Measurements from ENCODE around the gene DHCR24.
"Not testable (repeated sequence)": the region's sequence is repeated elsewhere in the genome, so short reads cannot be mapped to it uniquely, and the experiment has no call there.

Gene DHCR24, protein sequence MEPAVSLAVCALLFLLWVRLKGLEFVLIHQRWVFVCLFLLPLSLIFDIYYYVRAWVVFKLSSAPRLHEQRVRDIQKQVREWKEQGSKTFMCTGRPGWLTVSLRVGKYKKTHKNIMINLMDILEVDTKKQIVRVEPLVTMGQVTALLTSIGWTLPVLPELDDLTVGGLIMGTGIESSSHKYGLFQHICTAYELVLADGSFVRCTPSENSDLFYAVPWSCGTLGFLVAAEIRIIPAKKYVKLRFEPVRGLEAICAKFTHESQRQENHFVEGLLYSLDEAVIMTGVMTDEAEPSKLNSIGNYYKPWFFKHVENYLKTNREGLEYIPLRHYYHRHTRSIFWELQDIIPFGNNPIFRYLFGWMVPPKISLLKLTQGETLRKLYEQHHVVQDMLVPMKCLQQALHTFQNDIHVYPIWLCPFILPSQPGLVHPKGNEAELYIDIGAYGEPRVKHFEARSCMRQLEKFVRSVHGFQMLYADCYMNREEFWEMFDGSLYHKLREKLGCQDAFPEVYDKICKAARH

DNA sequence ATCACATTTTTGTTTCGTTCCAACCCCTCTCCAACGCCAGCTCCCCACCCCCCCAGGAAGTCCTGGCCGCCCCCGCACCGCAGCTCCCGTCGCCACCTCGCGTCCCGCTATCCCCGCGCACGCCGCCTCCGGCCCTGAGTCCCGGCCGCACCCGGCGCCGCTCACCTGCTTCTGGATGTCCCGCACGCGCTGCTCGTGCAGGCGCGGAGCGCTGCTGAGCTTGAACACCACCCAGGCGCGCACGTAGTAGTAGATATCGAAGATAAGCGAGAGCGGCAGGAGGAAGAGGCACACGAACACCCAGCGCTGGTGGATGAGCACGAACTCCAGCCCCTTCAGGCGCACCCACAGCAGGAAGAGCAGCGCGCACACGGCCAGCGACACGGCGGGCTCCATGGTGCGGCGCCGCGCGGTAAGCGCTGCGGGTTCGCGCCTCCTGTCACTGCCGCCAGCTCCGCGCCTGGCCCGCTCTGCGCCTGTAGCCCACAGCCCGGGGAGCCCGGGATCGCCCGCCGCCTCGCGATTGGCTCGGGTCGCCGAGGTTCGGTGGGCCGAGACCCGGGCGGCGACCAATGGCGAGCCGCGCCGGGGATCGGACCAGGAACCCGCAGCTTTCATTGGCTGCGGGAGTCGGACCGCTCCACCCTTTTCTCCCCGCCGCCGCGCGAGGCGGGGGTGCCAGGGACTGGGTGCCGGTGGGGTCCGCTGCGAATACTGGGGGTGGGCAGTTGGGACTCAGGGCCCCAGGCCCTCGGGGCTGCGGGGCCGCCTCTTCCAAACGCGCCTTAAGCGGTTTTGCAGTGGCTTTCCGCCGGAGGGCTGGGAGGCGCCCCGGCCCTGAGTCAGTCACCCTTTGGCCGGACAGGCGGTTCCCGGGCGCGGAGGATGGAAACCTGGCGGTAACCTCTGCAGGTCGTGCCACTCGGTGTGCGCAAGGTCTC lies at the start of gene DHCR24:
Gene DHCR24 (minus strand): TSS at position 472 of the 941 bp plus-strand sequence. CDS start 76 bp downstream, at position 396.
- DNase-seq: peak; percentile 60

DNA sequence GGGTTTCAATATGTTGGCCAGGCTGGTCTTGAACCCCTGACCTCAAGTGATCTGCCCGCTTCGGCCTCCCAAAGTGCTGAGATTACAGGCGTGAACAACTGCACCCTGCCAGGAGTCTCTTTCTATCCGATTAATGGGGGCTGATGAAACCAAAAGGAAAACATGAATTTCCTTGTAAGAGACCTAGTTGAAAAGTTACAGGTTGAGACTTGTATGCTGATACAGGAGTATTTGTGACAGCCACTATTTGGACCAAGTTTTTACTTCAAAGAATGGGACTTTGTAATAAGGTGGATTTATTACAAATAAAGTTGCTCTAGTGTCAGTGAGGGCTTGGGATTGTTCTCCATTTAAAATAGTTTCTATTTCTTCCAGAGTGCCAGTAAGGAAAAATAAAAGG lies 49.8 kb upstream of the DHCR24 start:
- DNase-seq: no peak

DNA sequence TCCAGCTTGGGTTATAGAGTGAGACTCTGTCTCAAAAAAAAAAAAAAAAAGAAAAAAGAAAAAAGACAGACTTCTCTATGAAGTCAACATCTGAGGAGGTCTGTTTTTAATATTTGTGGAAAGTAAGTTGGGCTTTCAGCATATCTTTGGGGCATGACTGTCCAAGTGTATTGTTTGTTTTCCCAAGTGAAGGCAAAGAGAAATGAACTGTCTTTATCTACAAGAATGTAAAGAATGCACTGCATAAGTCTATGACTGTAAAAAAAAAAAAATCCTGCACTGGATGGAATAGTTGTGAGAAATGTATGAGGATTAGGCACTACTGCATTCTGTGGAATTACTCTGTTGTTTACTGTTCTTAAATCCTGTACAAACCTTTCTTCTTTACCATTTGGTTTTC lies 47.9 kb upstream of the DHCR24 start:
- DNase-seq: no peak

DNA sequence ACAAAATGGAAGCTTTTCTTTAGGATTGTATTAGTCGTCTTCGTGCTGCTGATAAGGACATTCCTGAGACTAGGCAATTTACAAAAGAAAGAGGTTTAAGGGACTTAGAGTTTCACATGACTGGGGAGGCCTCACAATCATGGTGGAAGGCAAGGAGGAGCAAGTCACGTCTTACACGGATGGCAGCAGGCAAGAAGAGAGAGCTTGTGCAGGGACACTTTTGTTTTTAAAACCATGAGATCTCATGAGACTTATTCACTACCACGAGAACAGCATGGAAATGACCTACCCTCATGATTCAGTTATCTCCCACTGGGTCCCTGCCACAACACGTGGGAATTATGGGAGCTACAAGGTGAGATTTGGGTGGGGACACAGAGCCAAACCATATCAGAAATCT lies 47.1 kb upstream of the DHCR24 start:
- DNase-seq: not testable (repeated sequence)

DNA sequence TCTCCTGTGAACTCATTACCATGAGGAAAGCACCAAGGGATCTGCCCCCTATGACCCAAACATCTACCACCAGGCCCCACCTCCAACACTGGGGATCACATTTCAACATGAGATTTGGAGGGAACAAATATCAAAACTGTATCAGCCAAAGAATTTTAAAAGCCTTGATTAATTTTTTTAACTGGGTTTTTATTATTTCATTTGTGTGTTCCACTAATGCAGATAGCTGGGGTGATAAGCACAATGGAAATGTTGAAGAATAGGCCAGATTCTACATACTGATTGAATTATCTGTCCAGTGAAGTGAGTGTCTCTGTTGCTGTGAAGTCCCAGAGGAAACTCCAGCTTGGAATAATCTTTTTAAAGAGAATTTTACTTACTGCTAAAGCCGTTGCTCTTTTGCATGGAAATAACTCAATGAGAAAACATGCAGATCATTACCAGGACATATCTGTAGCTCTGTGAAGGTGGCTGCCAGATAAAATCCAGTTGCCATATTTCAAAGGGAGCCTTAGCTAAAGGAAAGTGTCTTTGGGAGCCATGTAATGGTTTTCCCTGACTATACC lies 44.4 kb upstream of the DHCR24 start:
- no peak for DNase-seq

DNA sequence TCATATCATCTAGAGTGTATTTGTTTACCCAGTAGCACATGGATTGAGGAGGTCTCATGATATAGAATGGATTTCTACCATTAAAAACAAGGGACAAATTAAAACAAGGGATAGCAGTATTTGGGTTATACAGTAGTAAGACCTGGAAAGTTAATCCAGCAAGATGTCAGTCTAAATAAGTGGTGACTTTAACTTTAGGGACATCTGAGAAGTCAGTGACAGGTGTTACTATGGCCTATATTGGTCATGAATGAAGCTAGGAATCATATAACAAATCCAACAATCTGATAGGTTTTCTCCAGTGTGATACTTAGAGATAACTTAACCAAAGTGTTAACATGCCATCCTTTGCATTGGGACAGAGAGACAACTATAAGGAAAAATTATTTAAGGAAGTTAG lies 42.7 kb upstream of the DHCR24 start:
- DNase-seq: no peak

DNA sequence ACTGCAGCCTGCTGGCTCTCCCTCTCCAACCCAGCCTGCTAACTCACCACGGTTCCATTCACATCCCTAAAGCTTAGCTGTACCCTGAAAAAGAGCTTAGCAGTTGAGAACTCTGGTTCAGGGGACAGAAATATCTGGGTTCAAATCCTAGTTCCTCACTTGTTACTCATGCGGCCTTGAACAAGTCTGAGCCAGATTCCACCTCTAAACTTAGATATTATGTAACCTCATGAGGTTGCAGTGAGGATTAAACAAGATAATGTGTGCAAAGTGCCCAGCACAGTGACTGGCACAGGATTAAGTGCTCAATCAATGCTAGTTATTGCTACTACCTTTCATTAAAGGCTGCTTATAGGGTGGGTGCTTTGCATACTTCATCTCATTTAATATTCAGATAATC lies 41.3 kb upstream of the DHCR24 start:
- DNase-seq: no peak

DNA sequence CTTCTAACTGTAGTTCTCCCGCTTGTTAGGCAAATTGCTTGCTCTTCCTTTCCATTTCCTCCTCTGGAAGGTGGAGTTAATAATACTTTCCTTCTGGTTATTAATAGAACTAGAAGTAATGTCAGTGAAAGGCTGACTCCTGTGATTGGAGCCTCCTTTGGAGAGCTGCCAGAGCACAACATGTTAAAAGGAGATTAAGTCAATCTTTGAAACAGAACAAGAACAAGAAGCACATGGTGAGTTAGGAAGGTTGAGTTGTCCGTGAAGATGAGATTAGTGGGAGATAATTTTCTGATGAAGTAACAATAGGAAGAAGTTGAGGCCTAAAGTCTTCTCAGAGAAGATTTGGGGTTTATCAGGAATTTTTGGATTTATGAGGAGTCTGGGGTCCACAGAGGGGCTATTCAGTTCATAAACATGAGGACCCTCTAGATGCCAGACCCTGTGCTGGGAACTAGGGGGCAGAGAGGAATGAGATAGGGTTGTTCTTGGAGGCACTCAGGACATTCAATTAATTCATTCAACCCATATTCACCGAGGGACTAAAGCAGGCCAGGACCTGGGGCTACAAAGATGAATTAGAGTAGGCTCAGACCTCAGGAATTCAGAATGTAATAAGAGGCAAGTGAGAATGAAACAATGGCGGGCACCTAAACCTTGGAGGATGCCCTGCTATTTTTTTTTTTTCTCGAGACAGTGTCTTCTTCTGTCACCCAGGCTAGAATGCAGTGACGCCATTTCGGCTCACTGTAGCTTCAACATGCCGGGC lies 40.7 kb upstream of the DHCR24 start:
- DNase-seq: no peak

DNA sequence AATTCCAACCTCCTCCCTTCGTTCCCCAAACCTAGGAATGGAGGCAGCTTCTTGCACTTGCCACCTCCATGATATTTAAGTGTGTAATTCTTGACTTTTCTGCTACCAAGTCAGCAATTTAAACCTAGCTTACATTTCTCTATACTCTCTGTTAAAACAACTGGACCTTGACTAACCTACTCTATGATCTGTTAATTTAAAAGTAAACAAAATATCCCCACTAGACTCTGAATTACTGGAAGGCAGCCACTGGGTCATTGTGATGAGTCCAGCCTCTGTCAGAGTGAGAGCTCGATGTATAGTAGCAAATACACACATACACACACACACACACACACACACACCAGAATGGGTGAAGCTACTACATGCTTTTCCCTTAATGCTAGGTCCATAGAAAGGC lies 40.0 kb upstream of the DHCR24 start:
- no peak for DNase-seq

DNA sequence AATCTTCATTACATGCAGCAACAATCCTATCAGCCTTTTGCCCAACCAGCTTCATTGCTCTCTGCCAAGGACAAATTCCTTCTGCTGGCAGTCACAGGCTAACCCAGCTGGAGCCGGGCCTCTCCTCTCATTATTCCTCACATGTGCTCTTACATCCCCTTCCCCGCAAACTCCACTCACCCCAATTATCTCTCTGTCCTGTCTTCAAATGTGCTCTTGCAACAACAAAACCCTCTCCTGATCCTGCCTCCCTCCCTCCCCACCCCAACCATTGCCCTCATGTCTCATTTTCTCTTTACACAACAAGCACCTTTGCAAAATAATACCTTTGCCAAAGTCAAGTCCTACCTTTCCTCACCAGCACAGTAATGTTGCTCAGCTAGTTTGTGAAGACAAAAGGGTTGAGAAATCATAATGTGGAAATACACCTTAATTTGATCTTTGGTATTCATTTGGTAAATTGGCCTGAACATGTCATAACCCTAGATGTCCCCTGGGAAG lies 36.0 kb upstream of the DHCR24 start:
- DNase-seq: no peak

DNA sequence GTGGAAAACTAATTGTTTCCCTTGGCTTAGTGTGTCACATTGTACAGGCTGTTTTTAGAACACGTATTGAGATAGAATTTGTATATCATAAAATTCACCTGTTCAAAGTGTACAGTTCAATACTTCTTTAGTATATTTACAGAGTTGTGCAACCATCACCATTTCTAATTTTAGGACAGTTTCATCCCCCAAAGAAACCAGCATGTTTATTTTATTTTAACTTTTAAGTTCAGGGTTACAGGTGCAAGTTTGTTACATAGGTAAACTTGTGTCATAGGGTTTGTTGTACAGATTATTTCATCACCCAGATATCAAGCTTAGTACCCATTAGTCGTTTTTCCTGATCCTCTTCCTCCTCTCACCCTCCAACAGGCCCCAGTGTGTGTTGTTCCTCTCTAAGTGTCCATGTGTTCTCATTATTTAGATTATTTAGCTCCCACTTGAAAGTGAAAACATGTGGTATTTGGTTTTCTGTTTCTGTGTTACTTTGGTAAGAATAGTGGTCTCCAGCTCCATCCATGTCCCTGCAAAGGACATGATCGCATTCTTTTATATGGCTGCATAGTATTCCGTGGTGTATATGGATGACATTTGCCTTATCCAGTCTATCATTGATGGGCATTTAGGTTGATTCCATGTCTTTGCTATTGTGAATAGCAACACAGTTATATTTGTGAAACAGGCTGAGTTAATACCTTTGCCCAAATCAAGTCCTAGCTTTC lies 35.2 kb upstream of the DHCR24 start:
- no peak for DNase-seq

DNA sequence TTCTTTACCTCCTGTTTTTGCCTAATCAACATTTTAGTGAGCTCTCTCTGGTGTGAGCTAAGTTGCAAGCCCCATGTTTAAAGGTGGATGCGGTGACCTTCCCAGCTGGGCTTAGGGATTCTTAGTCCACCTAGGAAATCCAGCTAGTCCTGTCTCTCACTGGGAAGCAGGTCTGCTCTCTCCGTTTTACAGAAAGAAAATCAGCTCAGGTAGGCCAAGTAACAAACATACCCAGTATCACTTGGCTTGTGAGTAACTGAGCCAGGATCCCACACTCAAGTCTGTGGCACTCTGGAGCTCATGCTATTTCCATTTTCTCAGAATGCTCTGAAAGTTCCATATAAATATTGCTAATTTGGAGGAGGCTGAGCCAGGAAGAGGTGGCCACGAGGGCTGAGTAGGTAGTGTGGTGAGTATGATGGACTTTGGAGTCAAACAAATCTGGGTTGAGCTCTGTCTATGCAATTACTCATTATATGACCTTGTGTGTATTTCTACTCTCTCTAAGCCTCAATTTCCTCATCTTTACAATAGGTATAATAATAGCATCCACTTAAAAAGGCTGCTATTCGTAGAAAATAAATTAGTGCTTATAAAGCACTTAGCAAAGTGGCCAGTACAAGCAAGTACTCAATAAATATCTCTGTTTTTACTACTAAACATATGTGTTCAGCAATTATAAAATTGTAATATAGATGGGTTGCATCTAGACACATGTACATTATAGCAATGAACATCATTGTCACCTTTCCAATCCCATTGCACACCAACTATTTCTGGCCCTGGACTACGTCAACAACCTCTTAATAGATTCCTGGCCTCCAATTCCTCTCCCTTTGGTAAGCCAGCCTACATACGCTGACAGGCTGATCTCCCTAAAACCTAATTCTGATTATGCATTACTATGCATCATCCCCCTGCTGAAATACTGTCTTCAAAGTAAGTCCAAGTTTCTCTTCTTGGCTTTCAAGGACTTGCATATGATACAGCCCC lies 32.7 kb upstream of the DHCR24 start:
- no peak for DNase-seq

DNA sequence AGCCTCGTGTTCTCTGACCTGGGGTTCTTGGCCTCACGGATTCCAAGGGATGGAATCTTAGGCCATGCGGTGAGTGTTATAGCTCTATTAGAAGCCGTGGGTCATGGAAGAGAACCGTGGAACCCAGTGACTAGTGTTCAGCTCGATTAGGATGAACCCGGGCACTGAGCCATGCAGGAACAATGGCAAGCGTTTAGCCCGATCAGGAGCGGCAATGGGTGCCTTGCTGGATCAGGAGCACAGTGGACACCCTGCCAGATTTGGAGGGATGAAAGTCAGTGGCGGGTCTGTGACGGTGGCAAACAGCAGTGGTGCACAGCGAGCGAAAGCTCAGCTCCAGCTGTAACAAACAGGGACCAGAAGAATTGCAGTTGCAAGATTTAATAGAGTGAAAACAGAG lies 24.1 kb upstream of the DHCR24 start:
- DNase-seq: not testable (repeated sequence)

DNA sequence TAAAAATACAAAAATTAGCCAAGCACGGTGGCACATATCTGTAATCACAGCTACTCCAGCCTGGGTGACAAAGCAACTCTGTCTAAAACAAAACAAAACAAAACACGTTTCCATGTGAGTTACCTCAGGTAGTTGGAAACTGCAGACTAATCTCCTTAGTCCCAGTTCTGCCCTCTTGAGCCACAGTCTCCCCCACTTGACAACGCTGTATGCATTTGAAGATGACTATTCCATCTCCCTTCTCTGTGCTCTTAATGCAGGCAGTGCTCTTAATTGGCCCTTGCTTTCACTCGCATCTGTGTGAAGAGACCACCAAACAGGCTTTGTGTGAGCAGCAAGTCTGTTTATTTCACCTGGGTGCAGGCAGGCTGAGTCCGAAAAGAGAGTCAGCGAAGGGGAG lies 19.6 kb upstream of the DHCR24 start:
- DNase-seq: no peak

DNA sequence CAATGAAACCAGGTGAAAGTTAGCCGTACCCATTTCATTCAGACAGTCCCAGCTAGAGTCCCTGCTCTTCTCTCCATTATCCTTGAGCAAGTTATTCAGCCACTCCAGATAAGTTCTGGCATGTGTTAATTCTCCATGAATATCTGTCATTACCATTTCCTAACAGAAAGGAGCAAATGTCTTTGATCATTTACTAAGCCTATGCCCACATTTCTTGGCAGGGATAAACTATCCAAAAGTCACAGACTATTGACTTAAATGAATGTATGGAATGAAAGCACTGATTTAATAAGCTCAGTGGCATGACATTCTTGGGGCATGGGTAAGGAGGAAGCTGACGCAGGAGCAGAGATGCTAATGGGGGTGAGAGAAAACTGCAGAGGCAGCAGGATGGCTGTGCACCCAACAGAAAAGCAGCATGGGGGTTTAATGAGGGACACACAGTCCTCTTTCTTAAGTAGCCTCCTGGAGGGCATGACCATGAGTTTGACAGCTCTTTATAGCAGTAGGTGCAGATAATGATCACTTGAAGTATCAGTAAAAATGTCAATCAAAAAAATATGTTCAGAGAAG lies 17.6 kb upstream of the DHCR24 start:
- no peak for DNase-seq

DNA sequence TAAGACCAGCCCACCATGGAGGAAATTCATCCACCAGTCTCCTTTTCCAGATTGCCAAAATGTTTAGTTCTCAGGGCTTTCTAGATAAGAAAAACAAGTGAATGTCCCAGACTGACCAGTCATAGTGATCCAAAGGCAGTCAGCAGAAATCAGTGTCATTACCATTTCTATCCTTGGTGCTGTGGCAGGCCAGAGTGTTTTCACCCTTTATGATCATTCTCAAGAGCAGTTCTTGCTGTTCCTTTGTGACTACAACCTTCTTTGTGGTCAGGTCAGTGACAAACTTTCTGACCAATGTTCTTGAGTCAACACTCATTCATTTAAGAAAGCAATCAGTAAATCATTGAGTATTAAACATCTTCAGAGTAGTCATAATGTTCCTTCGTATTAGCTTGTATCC lies 7.3 kb upstream of the DHCR24 start:
- no peak for DNase-seq

DNA sequence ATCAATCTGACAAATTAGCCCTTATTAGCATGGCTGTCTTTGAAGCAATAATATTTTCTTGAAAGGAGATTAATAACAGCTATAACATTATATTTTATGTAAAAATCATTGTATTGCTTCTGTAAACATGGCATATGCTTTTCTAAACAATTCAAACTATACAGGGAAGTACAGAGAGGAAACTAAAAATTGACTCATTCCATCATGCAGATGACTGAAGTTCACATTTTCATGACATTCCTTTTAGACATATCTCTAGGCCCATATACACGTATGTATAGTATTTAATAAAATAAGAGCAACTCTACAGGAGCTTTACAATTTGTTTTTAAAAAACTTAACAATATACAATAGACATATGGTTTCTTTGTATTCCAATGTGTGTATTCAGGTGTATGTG lies 5.6 kb upstream of the DHCR24 start:
- no peak for DNase-seq

DNA sequence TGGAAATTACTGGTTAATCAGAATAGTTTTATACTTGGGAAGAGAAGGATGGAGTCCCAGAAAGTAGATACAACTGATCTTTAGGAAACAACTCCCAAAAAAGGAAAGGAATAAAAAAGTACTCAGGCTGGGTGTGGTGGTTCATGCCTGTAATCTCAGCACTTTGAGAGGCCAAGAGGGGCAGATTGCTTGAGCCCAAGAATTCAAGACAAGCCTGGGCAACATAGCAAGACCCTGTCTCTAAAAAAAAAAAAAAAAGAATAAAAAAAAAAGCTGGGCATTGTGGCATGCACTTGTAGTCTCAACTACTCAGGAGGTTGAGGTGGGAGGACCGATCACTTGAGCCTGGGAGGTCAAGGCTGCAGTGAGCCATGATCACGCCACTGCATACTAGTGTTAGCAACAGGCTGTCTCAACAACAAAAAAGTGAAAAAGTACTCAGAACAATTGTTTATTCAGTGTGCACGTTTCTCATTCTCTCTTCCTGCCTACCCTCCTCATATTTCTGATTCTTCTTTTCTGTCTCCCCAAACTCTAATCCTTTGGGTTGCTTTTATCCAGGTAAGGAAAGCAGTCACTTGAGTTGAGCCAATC lies 2.2 kb upstream of the DHCR24 start:
- no peak for DNase-seq

DNA sequence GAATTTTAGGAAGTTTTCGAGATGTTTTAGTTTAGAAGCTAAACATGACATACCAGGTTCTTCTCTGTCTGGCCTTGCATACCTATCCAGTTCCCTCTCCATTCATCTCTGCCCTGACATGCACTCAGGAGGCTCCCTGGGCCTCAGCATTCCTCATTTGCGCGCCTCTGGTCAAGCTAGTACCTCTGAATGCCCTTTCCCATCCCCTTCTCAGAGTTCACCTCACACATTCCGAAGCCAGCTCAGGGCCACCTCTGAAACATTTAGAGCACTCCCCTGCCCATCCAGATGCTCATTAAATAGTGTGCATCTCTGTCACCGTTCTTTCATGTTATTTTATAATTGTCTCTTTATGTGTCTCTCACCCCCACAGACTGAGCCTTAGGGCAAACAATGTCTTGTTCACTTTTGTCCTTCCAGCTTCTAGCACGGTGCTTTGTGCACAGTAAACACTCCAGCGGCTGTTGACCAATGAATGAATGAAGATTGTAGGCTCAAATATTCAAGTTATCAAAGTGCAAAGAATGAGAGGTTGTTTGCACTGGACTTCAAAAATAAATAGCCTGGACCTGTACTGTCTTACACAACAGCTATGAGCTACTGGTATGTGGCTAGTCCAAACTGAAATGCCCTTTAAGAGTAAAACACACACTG lies 1.2 kb upstream of the DHCR24 start:
- no peak for DNase-seq
